ENCODE data around the gene TTC21A.

The TTC21A gene

GRCh38 chr3:39177708-39178332, 70.3 kb downstream of the TTC21A start:
- no peak overlapping the region; the same call in 1 of the 2 replicates for H3K27ac ChIP-seq (ENCODE audit: extremely low read depth, low read depth, low read length)
- H3K4me3 ChIP-seq (ENCODE audit: low read depth, low read length), result peak overlapping the region; percentile 46
- ChIA-PET CTCF (interaction anchor here (0.8 to 1.3 kb wide), 5 partner anchors 52 to 200 kb away, joined by 3 to 7 read pairs (median 3); no protein-coding TSS in a partner anchor), POLR2A (interaction anchor here (0.8 to 1.3 kb wide), 5 partner anchors 8 to 70 kb away, joined by 3 to 5 read pairs (median 3); partner anchors contain the start of genes GORASP1 and TTC21A)
- TF ChIP-seq ZNF629 (tag by site-specific recombination; IDR thresholded peaks at IDR 0.05) (peak; percentile 80), ZNF221 (tag by site-specific recombination; IDR thresholded peaks at IDR 0.05; ENCODE audit: borderline replicate concordance) (no peak), SP7 (tag by site-specific recombination; IDR thresholded peaks at IDR 0.05) (peak; percentile 48), OSR2 (tag by site-specific recombination; IDR thresholded peaks at IDR 0.05) (no peak), ZNF341 (tag by site-specific recombination; IDR thresholded peaks at IDR 0.05; ENCODE audit: low read depth) (peak; percentile 14; the same call in 1 of the 2 replicates), ZNF335 (tag by site-specific recombination; conservative IDR thresholded peaks at IDR 0.05) (peak; percentile 95), ZXDB (tag by site-specific recombination; IDR thresholded peaks at IDR 0.05) (peak; percentile 85), ZNF473 (tag by site-specific recombination; IDR thresholded peaks at IDR 0.05) (no peak), SP3 (tag by site-specific recombination; IDR thresholded peaks at IDR 0.05) (peak; percentile 45; the same call in 1 of the 2 replicates), ZBTB8A (tag by site-specific recombination; IDR thresholded peaks at IDR 0.05) (peak; percentile 86), PATZ1 (tag by site-specific recombination; IDR thresholded peaks at IDR 0.05) (peak; percentile 43; the same call in 1 of the 2 replicates), ZSCAN18 (tag by site-specific recombination; IDR thresholded peaks at IDR 0.05) (no peak), ZNF776 (tag by site-specific recombination; IDR thresholded peaks at IDR 0.05; ENCODE audit: borderline replicate concordance) (no peak), GLIS2 (tag by site-specific recombination; IDR thresholded peaks at IDR 0.05) (peak; percentile 57; the same call in 1 of the 2 replicates), ZBTB21 (tag by site-specific recombination; IDR thresholded peaks at IDR 0.05) (peak; percentile 80), ZNF624 (tag by site-specific recombination; IDR thresholded peaks at IDR 0.05) (no peak), SP2 (tag by site-specific recombination; IDR thresholded peaks at IDR 0.05) (peak; percentile 32), ZNF398 (tag by site-specific recombination; IDR thresholded peaks at IDR 0.05) (peak; percentile 68), ZNF280C (tag by site-specific recombination; IDR thresholded peaks at IDR 0.05) (no peak), ZNF350 (tag by site-specific recombination; IDR thresholded peaks at IDR 0.05) (no peak)
- no peaks in the 10 kb centered on the region for H3K9me3 ChIP-seq (ENCODE audit: control insufficient read depth, insufficient read depth, low read depth, low read length)
- H3K36me3 ChIP-seq (ENCODE audit: control insufficient read depth in 2 of 2, insufficient read depth in 1 of 2, low read length in 2 of 2), result no peaks in the 10 kb centered on the region
- no peaks in the 10 kb centered on the region; the same call in 1 of the 2 replicates for H3K4me1 ChIP-seq (ENCODE audit: control insufficient read depth, insufficient read depth, low read length)
